ENCODE results near the gene MYOG.

GRCh38 chr1:203033917-203034316, 51.9 kb downstream of the MYOG start:
- no peak for TF ChIP-seq POLR2A (IDR thresholded peaks at IDR 0.05)
- TF ChIP-seq CTCF (IDR thresholded peaks at IDR 0.05): no peak
